Nucleus accumbens (tissue), 56 donors: ENCODE data around the gene RAB3B.
"Not testable (repeated sequence)": the region's sequence is repeated elsewhere in the genome, so short reads cannot be mapped to it uniquely, and the experiment has no call there.

Experiments used
- DNase-seq, 56 donors: peaks; one replicate each; lab custom pipeline; 2025; lab: John Stamatoyannopoulos, UW

Gene RAB3B

DNA sequence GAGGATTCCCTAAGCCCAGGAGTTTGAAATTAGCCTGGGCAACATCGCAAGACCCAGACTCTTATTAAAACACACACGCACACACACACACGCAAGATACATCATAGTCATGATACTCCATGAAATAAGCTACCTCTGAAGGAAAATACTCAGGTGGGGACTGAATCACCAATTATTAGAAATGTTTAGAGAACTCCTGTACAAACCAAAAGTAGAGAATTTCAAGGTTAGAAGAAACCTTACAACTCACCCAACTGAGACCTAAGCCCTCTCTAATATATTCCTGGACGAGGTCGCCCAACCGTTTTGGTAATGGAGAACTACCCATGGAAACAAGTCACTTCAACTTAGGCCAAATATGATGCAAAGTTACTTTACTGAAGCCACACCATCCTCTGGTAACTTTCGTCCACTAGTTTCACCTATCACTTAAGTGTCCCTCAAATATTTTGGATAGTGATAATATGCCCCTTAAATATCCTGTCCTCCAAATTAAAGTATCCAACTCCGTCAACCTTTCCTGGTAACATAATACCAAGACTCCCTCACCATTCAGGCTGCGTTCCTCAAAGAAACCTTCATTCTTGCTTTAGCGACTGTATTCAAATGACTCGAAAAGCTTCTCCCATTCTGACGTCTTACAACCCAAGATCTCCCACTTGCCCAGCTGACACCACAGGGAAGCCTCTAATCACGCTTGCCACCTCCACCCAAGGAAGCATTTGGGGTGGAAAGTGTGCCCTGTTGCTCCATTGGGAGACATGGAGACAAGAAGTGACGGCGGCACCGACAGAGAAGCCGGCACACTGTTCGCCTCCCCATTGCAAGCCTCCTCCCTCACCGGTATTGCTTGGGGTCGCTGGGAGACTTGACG is 112.8 kb downstream of the RAB3B start:
- DNase-seq: peak in 30 of 56 donors; percentile 4 to 64 (median 28)

DNA sequence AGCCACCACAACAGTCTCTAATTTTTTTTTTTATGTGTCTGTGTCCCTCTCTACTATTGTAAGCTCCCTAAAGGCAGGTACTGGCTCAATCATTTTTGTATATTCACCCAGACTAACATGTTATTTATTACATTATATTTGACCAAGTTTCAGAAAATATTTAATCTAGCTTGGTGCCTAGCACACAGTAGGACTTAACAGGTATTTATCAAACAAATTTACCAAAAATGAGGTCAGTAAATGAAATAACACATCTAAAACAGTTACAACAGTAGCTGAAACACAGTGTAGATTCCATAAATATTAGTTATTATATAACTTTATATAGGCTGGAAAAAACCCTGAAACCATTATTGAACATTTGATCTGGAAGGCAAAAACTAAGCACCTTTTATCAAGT is 114.7 kb downstream of the RAB3B start:
- DNase-seq: no peak

DNA sequence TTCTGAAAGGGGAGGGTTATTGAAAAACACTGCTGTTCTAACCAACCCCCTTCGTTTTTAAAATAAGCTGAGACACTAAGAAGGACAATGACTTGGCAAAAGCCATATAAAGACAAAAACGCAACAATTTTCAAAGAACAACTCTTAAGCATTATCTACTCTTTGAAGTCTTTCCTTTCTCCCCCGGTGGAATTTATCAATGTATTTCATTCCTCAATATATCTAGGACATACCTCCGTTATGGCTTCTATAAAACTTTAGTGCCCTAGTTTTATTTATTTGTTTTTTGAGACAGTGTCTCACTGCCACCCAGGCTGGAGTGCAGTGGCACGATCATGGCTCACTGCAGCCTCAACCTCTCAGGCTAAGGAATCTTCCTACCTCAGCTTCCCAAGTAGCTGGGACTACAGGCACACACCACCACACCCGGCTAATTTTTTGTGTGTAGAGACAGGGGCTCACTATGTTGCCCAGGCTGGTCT is 115.2 kb downstream of the RAB3B start:
- no peak for DNase-seq

DNA sequence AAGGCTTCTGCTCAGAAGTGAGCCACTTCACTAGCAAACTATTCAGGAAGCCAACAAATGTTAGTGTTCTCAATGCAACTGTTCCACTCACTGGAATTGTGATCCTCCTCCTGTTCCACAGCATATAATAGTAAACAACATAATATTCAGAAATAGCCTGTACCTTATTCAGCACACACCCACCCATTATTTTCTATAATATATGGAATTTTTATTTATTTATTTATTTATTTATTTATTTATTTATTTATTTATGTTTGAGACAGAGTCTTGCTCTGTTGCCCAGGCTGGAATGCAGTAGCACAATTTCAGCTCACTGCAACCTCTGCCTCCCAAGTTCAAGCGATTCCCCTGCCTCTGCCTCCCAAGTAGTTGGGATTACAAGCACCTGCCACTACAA is 117.2 kb downstream of the RAB3B start:
- not testable (repeated sequence) for DNase-seq

DNA sequence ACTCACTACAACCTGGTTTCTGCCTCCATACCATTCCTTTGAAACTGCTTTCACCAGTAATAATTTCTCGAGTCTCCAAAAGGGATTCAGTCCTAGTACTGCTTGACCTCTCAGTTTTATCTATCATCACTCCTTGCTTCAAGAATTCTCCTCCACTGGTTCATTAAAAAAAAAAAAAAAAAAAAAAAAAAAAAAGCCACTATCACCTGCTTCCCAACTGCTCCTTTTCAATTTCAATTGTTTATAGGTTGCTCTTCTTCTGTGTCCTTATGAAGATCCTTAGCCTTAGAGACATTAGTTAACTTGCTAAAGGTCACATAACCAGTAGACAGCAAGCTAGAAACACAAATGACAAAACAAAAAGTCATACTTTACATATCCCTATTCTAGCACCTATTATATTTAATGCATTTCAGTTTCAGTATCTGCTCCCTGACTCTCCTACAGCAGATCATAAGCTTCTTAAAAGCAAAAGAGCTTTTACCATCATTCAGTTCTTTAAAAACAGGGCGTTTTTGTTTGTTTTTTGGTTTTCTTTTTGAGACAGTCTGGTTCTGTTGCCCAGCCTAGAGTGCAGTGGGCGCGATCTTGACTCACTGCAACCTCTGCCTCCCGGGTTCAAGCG is 119.0 kb downstream of the RAB3B start:
- no peak for DNase-seq

DNA sequence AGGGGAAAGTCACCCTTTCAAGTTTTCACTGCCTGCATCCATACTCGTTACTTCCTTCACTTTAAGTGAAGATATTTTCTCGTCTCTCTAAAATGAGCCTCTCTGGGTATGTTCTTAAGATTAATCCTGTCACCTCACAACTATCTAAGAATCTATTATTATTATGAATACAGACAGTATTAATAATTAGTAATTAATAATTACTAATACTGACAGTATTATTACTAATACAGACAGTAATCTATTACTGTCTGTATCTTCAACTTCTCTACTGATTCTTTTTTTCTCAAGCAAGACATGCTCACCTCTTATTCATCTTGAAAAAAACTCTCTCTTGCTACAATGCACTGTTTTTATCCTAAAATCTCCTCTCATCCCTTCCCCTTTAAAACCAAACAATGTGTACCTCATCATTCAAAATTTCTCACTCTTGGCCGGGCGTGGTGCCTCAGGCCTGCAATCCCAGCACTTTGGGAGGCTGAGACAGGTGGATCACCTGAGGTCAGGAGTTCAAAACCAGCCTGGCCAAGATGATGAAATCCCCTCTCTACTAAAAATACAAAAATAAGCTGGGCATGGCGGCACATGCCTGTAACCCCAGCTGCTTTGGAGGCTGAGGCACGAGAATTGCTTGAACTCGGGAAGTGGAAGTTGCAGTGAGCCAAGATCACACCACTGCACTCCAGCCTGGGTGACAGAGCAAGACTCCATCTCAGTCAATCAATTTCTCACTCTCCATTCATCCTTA is 119.7 kb downstream of the RAB3B start:
- no peak for DNase-seq

DNA sequence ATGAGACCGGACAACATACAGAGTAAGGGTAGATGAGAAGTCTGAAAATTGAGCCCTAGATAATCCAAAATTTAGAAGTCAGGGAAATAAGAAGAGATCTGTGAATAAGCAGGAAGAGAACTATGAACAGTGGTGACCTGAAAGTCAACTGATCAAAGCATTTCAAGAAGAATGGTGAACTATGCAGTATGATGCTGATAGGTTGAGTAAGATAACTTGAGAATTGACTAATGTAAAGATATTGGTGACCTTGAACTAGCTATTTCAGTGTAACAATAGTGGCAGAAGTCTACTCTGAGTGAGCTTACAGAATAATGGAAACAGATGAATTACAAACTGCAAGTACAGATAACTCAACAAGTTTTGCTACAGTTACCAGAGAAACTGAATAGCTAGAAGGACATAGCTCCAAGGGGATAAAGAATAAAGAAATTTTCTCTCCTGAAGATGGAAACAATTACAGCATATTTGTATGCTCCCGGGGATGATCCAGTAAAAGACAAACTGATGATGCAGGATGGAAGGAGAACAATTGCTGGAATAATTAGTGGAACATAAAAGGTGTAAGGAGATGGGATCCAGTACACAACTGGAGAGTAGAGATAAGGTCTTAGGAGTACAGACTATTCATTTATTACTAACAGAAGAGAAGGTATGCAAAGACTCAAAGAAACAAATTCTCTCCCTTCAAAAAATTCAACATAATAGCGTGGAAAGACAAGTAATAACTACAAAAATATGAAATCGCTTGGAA is 122.8 kb downstream of the RAB3B start:
- no peak for DNase-seq

DNA sequence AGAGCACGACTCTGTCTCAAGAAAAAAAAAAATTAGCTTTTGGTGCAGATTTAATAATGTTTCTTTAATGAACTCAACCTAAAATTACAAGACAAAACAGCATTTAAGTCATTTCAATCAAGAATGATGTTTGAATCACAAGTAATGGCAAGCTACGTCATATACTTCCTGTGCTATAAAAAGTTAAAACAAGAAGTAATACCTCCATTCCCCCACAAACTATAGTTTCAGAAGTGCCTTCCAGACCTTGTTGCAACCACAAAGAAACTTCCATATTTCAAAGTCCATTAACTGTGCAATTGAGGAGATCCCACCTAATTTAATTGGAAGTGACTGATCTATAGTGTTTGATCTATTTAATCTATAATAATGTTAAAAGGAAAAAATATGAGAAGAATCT is 127.1 kb downstream of the RAB3B start:
- no peak for DNase-seq

DNA sequence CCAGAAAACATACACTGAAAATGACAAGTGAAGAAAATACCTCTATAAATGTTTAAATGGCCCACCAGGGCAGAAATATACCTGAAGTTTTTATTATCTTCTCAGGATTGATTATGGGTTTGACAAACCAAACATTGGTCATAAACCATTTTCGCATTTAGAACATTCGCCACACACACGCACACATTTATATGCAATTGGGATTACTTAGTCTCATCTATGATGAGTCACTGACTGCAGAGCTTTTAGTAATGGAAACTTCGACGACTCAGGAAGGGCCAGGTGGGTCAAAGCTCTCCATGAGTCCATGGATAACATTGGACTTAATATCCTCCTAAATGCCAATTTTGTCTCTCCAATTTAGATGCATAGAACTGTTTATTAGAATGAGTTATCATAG is 128.8 kb downstream of the RAB3B start:
- DNase-seq: no peak

DNA sequence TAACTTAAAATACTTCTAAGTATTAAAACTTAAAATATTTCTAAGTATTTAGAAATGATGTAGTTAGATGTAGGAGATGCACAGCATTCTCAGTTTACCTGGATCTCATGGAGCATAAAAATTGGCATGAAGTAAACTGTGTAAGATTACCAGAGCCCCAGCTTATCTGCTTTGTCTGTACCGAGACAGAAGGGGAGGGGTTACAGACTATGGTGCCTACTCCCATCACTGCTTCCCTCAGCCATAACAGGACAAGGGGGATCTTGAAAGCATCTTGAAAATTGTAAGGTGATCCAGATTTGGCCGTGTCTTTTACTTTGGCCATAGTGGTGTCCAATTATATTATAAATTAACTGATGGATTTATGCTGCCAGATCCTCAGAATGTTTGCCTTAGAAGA is 130.8 kb downstream of the RAB3B start:
- no peak for DNase-seq

DNA sequence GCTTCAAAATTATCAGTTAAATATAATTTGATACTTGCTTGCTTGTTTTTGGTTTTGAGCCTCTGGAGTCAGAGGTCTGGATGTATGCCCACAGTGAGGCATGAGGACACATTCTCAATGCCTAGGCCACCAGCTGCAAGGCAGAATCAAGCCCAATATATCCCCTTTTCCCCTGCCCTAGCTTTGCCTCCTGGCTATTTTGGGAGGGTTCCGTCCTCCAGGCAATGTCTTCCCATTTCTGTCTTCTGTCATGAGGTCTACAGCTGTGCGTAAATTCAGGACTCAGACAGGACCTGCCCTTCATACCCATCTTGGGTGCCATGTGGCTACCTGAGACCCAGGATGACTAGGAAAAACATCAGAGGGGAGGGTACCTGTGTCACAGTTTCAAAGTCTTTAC is 131.2 kb downstream of the RAB3B start:
- no peak for DNase-seq

DNA sequence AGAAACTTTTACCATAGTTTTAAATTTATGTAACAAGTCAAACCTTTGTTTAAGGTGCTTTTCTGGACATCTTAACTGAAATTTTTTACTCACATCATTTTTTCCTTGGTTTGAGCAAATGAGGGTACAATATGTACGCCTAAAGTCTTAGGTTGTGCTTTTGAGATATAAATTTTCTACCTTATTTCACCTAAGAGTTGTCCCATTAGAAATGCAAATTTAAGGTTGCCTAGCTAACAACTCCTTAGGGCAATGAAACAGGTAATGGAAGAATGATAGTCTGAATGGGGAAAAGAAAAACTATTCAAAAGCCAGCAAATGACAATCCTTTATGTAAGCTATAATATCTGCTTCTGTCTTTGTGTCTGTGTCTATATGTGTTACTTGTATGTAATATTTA is 131.6 kb downstream of the RAB3B start:
- DNase-seq: no peak
